PFSK-1 (cell line): ENCODE results near the gene GNAS-AS1.

Source experiments
- FOXP2 ChIP-seq: optimal IDR thresholded peaks from 2 replicates; pipeline ENCODE3; 2011; ENCODE audit warnings: borderline replicate concordance, control low read depth, inconsistent platforms; ENCODE audit not compliant: insufficient read depth; ENCODE audit errors: extremely low read length, extremely low read depth
- POLR2AphosphoS5 ChIP-seq: IDR thresholded peaks from 2 replicates; pipeline ENCODE4 v1.6.1; 2012; ENCODE audit warnings: low read depth, mild to moderate bottlenecking, control low read depth, low read length, moderate library complexity
- REST ChIP-seq, 2 experiments: IDR thresholded peaks; 2 replicates each; pipeline versions ENCODE4 v1.6.1 to v1.8.0; 2011 to 2012; ENCODE audit warnings: low read depth in 2 of 2, low read length in 2 of 2, control low read depth in 1 of 2, inconsistent platforms in 1 of 2, mild to moderate bottlenecking in 1 of 2, moderate library complexity in 1 of 2; ENCODE audit not compliant: insufficient read depth in 1 of 2
- SIN3A ChIP-seq: IDR thresholded peaks from 2 replicates; pipeline ENCODE4 v1.6.1; 2012; ENCODE audit warnings: mild to moderate bottlenecking, low read length, moderate library complexity, borderline replicate concordance; ENCODE audit not compliant: insufficient read depth
- TAF1 ChIP-seq: IDR thresholded peaks from 2 replicates; pipeline ENCODE4 v1.6.1; 2012; ENCODE audit warnings: low read length, control low read depth, borderline replicate concordance; ENCODE audit not compliant: insufficient read depth

The GNAS-AS1 gene

GRCh38 chr20:58835231-58835630 lies 15.5 kb downstream of the GNAS-AS1 start:
- TF ChIP-seq POLR2AphosphoS5 (no peak), REST (IDR thresholded peaks at IDR 0.05; ENCODE audit: insufficient read depth in 1 of 2, low read depth in 2 of 2, low read length in 2 of 2) (no peak), SIN3A (no peak), TAF1 (no peak), FOXP2 (no peak)

DNA sequence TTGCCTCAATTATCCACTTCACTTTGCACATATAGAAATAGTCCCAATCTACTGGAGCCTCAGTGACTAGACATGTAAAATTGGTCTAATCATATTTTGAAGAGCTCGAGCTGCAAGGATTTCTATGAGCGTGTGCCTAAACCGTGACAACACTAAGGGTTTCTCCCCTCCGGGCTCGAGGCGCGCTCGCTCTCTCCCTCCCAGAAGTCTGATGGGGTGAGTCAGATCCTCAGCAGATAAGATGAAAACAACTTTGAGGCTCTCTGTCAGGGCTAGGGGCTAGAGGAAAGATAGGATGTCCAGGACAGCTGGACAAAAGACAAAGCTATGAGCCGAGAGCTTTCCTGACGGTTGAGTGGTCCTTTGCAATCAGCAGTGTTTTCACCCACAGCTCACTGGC lies 16.8 kb downstream of the GNAS-AS1 start:
- no peak for TF ChIP-seq FOXP2
- no peak for TF ChIP-seq TAF1
- TF ChIP-seq SIN3A: no peak
- no peak for TF ChIP-seq POLR2AphosphoS5
- no peak for TF ChIP-seq REST (IDR thresholded peaks at IDR 0.05; ENCODE audit: insufficient read depth in 1 of 2, low read depth in 2 of 2, low read length in 2 of 2)

GRCh38 chr20:58832457-58832856 lies 18.2 kb downstream of the GNAS-AS1 start:
- TF ChIP-seq SIN3A: no peak
- no peak for TF ChIP-seq POLR2AphosphoS5
- no peak for TF ChIP-seq FOXP2
- TF ChIP-seq TAF1: no peak
- no peak for TF ChIP-seq REST (IDR thresholded peaks at IDR 0.05; ENCODE audit: insufficient read depth in 1 of 2, low read depth in 2 of 2, low read length in 2 of 2)

DNA sequence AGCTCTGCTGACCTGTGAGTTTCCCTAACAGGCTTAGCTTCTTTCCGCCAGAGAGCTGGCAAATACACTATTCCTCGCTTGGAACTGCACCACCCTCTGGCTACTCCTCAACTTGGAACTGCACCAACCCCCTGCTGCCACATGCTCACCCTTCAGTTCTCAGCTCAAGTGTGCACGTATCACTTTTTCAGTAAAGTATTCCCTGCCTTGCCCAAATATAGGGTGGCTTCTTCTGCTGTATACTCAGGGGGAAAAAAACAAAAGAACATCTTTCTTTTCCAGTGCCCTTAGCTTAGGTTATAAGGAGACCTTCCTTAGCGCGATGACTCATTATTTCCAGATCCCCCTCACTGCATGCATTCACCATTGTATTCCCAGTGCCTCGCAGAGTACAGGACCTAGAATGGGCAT lies 21.2 kb downstream of the GNAS-AS1 start:
- TF ChIP-seq TAF1: no peak
- no peak for TF ChIP-seq FOXP2
- no peak for TF ChIP-seq POLR2AphosphoS5
- TF ChIP-seq REST (IDR thresholded peaks at IDR 0.05; ENCODE audit: insufficient read depth in 1 of 2, low read depth in 2 of 2, low read length in 2 of 2): no peak
- no peak for TF ChIP-seq SIN3A

- no peak for TF ChIP-seq FOXP2
- no peak for TF ChIP-seq TAF1
- no peak for TF ChIP-seq REST (IDR thresholded peaks at IDR 0.05; ENCODE audit: insufficient read depth in 1 of 2, low read depth in 2 of 2, low read length in 2 of 2)
- TF ChIP-seq POLR2AphosphoS5: no peak
- no peak for TF ChIP-seq SIN3A
Measured at GRCh38 chr20:58828136-58828535, 22.6 kb downstream of the GNAS-AS1 start.
